Fibroblast of mammary gland (primary cell): ENCODE results near the gene PCBP1.
"Not testable (repeated sequence)": the region's sequence is repeated elsewhere in the genome, so short reads cannot be mapped to it uniquely, and the experiment has no call there.

Experiments
- DNase-seq: peaks from one replicate; pipeline ENCODE4 v3.0.0-alpha.2; 2010; ENCODE audit warnings: low read depth
- H3K4me3 ChIP-seq: 2 replicates; pipeline ENCODE4 v1.5.1; 2011; ENCODE audit warnings: low read depth, mild to moderate bottlenecking, low read length, moderate library complexity; ENCODE audit not compliant: control insufficient read depth
- TF ChIP-seq, protein P1 (sequence below): conservative IDR thresholded peaks from 2 replicates; pipeline ENCODE4 v1.5.1; 2011; ENCODE audit warnings: low read depth, low read length, inconsistent platforms; ENCODE audit not compliant: control insufficient read depth, insufficient read depth

PCBP1 gene

DNA sequence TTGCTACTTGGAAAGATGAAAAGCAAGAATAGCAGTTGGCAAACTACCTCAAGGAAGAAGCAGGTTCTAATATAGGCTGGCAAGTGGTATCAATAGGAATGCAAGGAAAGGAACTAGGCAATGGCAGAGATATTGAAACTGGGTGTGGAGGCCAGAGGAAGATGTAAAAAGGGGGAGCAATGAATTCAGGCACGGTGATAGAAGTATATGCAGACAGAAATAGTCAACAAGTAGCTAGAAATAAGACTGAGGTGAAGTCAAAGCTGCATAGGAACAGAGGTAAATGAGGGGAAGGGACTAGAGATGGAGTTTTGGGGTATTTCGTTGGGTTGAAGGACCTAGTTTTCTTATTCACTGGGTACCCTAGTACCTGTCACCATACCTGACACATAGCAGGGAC, 4.1 kb downstream of the PCBP1 start:
- H3K4me3 ChIP-seq = no peak overlapping the region
- TF ChIP-seq, protein P1, sequence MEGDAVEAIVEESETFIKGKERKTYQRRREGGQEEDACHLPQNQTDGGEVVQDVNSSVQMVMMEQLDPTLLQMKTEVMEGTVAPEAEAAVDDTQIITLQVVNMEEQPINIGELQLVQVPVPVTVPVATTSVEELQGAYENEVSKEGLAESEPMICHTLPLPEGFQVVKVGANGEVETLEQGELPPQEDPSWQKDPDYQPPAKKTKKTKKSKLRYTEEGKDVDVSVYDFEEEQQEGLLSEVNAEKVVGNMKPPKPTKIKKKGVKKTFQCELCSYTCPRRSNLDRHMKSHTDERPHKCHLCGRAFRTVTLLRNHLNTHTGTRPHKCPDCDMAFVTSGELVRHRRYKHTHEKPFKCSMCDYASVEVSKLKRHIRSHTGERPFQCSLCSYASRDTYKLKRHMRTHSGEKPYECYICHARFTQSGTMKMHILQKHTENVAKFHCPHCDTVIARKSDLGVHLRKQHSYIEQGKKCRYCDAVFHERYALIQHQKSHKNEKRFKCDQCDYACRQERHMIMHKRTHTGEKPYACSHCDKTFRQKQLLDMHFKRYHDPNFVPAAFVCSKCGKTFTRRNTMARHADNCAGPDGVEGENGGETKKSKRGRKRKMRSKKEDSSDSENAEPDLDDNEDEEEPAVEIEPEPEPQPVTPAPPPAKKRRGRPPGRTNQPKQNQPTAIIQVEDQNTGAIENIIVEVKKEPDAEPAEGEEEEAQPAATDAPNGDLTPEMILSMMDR = no peak
- no peak for DNase-seq

DNA sequence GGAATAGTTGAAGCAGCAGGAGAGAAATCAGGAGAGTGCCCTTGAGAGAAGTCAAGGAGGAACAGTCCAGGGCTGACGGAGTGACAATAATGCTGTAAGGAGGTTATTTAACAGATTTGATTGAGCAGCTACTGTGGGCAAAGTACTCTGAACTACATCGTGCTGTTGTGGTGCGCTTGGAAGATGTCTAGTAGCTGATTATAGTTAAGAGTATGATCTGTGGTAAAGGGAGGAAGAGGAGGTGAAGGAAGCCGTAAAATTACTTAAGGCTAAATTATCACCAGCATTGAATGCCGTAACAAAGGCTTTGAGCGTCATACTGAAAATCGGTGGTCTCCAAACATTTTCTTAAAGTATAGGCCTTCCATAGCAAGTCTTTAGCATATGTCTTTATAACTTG, 4.5 kb downstream of the PCBP1 start:
- H3K4me3 ChIP-seq = no peak overlapping the region
- TF ChIP-seq, protein P1 = no peak
- no peak for DNase-seq

DNA sequence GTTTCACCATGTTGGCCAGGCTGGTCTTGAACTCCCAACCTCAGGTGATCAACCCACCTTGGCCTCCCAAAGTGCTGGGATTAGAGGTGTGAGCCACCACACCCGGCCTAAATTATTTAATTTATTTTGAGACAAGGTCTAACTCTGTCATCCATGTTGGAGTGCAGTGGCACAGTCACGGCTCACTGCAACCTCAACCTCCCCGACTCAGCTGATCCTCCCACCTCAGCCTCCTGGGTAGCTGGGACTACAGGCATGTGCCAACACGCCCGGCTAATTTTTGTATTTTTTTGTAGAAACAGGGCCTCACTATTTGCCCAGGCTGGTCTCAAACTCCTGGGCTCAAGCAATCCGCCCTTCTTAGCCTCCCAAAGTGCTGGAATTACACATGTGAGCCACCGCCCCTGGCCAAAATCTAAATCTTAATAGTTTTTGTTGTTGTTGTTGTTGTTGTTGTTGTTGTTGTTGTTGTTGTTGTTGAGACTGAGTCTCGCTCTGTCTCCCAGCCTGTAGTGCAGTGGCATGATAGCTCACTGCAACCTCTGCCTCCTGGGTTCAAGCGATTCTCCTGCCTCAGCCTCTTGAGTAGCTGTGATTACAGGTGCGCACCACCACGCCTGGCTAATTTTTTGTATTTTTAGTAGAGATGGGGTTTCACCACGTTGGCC, 5.4 kb downstream of the PCBP1 start:
- not testable (repeated sequence) for H3K4me3 ChIP-seq, DNase-seq

DNA sequence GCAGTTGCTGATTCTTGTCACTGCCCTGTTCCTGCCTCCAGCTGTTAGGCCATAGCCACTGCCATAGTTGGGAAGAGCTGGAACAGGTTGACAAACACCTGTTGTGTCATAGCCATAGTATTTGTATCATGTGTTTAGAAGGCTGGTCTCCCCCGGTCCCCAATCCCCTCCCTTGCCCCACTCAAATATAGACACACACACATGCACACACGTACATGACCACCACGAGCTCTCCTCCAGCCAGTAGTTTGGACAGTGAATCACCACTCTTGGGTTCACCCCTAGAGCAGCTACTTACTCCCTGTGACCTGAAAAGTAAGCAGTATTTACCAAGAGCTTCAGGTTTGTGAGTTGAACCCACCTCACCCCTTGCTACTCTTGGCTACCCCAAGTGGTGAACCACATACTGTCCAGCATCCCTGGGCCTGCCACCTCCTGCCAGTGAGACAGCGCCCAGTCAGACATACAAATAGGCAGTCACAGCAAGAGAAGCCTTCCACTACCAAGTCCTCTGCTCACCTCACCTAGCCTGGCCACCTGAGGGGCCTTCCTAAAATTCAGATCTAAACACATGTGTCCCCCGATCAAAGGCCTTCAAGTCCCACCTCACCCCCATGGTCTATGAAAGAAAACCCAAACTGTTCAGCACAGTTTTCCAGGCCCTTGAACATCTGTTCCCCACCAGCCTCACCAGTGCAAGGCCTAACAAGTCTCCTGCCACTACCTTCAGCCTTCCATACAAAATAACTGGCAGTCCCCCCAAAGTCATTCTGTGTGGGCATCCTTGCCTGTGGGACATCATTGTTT, 7.1 kb downstream of the PCBP1 start:
- no peak for DNase-seq
- H3K4me3 ChIP-seq = no peak overlapping the region
- TF ChIP-seq, protein P1 = no peak

DNA sequence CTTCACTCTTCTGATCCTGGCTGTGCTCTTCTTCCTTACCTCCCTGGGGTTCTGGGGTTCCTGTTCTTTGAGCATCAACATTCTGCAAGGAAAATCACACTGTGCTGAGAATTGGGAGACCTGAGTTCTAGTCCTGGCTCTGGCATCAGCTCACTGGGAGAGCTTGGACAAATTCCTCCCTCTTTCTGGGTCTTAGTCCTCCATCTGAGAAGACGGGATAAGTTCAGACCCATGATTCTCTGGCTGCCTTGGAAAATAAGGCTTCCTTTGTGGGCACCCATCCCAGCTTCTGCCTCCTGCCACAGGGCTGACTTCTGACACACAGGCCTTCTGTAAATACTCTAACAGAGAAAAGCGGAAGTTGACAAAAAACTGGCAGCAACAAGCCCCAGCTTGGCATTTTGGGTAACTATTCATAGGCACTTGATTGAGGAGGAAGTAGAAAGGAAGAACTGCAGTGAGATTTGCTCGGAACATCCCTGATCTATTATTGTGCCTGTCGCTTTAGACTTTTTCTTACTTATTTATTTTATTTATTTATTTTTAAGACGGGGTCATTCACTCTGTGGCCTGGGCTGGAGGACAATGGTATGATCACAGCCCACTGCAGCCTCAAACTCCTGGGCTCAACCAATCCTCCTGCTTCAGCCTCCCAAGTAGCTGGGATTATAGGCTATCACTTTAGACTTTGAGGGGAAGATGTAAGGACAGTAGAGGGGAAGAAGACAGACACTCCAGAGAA, 7.9 kb downstream of the PCBP1 start:
- TF ChIP-seq, protein P1 = no peak
- no peak overlapping the region for H3K4me3 ChIP-seq
- DNase-seq = peak; percentile 50

DNA sequence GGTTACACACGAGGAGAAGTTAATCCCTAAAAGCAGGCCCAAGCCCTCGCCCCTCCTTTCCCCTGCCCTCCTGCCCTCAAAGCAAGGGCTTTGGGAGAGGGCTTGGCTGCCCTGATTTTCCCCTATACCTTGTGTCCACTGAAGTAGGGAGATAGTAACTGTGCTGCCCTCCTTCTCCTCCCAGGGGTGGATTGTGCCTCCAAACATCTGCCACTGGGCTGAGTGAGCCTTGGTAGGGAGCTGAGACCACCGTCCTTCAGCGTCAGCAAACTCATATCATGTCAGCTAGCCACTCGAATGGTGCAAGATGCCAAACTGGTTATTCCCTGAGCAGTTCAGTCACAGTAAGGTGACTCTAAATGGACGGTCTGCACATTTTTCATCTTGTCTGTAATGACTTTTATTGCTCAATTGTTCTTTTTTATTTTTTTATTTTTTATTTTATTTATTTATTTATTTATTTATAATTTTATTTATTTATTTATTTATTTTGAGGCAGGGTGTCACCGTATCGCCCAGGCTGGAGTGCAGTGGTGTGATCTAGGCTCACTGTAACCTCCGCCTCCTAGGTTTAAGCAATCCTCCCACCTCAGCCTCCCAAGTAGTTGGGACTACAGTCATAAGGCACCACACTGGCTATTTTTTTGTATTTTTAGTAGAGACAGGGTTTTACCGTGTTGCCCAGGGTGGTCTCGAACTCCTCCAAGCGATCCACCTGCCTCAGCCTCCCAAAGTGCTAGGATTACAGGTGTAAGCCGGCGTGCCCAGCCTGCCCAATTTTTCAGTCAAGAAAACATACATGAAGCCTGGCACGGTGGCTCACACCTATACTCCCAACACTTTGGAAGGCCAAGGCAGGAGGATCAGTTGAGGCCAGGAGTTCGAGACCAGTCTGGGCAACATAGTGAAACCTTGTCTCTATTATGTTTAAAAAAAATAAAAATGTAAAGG, 8.7 kb downstream of the PCBP1 start:
- no peak overlapping the region for H3K4me3 ChIP-seq
- TF ChIP-seq, protein P1 = no peak
- no peak for DNase-seq
